ENCODE results near the gene ZCCHC10. TPM values are rescaled to one million over a fixed set of nuclear protein-coding genes. Genes with fewer than 3 reads are reported as not detected.

The ZCCHC10 gene
- total and polyA plus RNA-seq, 9 of the 15 experiments (the other 6 are each of a cell fraction or from before 2014, with no cell fraction given) = 11.9 to 146 (median 51.8) TPM

GRCh38 chr5:133025804-133026663 lies at the start of gene ZCCHC10 (continued):
- TF ChIP-seq C11orf30 (IDR thresholded peaks at IDR 0.05; ENCODE audit: low read depth) = peak; percentile 85
- no peak for TF ChIP-seq SMARCB1 (IDR thresholded peaks at IDR 0.05; ENCODE audit: insufficient read length, low read depth)
- TF ChIP-seq HDAC3 (IDR thresholded peaks at IDR 0.05; ENCODE audit: borderline replicate concordance, partially characterized antibody) = no peak
- no peak for TF ChIP-seq ZNF696 (CRISPR knock-in tag; conservative IDR thresholded peaks at IDR 0.05)
- TF ChIP-seq ESRRA (IDR thresholded peaks at IDR 0.05; ENCODE audit: borderline replicate concordance, low read depth) = peak; percentile 46; the same call in 1 of the 2 replicates
- peak; percentile 56; the same call in 1 of the 2 replicates for TF ChIP-seq CTBP1 (IDR thresholded peaks at IDR 0.05; ENCODE audit: borderline replicate concordance)
- TF ChIP-seq KDM4B (IDR thresholded peaks at IDR 0.05; ENCODE audit: borderline replicate concordance in 2 of 2, low read depth in 1 of 2) = 0 out of 4 replicates have a peak, but pooled peaks of 1 of the 2 experiments have one; percentile 29
- 0 out of 2 replicates have a peak, but pooled peaks have one; percentile 21 for TF ChIP-seq ZNF668 (CRISPR knock-in tag; IDR thresholded peaks at IDR 0.05)
- TF ChIP-seq ZNF146 (CRISPR knock-in tag; IDR thresholded peaks at IDR 0.05; ENCODE audit: unreplicated experiment) = no peak
- TF ChIP-seq YBX1 (IDR thresholded peaks at IDR 0.05) = no peak
- peak; percentile 85 for TF ChIP-seq CXXC5 (CRISPR knock-in tag; IDR thresholded peaks at IDR 0.05)
- TF ChIP-seq, protein P1, sequence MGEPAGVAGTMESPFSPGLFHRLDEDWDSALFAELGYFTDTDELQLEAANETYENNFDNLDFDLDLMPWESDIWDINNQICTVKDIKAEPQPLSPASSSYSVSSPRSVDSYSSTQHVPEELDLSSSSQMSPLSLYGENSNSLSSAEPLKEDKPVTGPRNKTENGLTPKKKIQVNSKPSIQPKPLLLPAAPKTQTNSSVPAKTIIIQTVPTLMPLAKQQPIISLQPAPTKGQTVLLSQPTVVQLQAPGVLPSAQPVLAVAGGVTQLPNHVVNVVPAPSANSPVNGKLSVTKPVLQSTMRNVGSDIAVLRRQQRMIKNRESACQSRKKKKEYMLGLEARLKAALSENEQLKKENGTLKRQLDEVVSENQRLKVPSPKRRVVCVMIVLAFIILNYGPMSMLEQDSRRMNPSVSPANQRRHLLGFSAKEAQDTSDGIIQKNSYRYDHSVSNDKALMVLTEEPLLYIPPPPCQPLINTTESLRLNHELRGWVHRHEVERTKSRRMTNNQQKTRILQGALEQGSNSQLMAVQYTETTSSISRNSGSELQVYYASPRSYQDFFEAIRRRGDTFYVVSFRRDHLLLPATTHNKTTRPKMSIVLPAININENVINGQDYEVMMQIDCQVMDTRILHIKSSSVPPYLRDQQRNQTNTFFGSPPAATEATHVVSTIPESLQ (CRISPR knock-in tag; IDR thresholded peaks at IDR 0.05) = peak; percentile 75; the same call in 1 of the 2 replicates
- 0 out of 2 replicates have a peak, but pooled peaks have one; percentile 45 for TF ChIP-seq DIDO1 (tag; IDR thresholded peaks at IDR 0.05; ENCODE audit: low read depth)
- no peak for TF ChIP-seq FOXJ3 (CRISPR knock-in tag; IDR thresholded peaks at IDR 0.05)
- peak; percentile 83; the same call in 1 of the 2 replicates for TF ChIP-seq ZBTB9 (CRISPR knock-in tag; IDR thresholded peaks at IDR 0.05)
- TF ChIP-seq HDAC1 (IDR thresholded peaks at IDR 0.05) = peak in 1 of 2 experiments; percentile 70; a peak in 1 of 4 replicates
- TF ChIP-seq ZC3H8 (IDR thresholded peaks at IDR 0.05) = no peak
- 0 out of 2 replicates have a peak, but pooled peaks have one; percentile 55 for TF ChIP-seq ZBTB7A (IDR thresholded peaks at IDR 0.05; ENCODE audit: borderline replicate concordance, control insufficient read depth, low read depth, low read length)
- peak; percentile 25 for TF ChIP-seq PRDM10 (IDR thresholded peaks at IDR 0.05; ENCODE audit: partially characterized antibody)
- no peak; the same call in 1 of the 2 replicates for TF ChIP-seq TEAD4 (IDR thresholded peaks at IDR 0.05; ENCODE audit: low read length)
- TF ChIP-seq TEAD4 (CRISPR knock-in tag; IDR thresholded peaks at IDR 0.05; ENCODE audit: borderline replicate concordance) = no peak
